SU-DHL-6 (cell line): Measurements from ENCODE around the gene POLRMT.
"Not testable (repeated sequence)": the region's sequence is repeated elsewhere in the genome, so short reads cannot be mapped to it uniquely, and the experiment has no call there.

Experiments
- EZH2phosphoT487 ChIP-seq: fragments of 200-600 bp; sonication (generic), shearing (Covaris generic); conservative IDR thresholded peaks from 2 replicates; pipeline ENCODE4 v1.6.1; 2018; ENCODE audit warnings: mild to moderate bottlenecking, antibody characterized with exemption, low read length, moderate library complexity, mixed read lengths
- TF ChIP-seq, protein P1 (sequence below): fragments of 200-600 bp; sonication (generic); IDR thresholded peaks from one replicate; pipeline ENCODE4 v1.5.1; 2017; ENCODE audit warnings: antibody characterized with exemption, mild to moderate bottlenecking, low read length, moderate library complexity; ENCODE audit not compliant: insufficient read depth, poor library complexity, severe bottlenecking

DNA sequence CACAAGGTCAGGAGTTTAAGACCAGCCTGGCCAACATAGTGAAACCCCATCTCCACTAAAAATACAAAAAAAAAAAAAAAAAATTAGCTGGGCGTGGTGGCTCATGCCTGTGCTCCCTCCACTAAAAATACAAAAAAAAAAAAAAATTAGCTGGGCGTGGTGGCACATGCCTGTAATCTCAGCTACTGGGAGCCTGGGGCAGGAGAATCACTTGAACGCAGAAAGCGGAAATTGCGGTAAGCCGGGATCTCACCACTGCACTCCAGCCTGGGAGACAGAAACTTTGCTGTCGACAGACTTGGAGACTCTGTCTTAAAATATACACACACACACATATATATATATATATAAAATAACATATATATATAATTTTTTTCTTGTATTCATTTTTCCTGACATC lies 6.8 kb downstream of the POLRMT start:
- TF ChIP-seq, protein P1, sequence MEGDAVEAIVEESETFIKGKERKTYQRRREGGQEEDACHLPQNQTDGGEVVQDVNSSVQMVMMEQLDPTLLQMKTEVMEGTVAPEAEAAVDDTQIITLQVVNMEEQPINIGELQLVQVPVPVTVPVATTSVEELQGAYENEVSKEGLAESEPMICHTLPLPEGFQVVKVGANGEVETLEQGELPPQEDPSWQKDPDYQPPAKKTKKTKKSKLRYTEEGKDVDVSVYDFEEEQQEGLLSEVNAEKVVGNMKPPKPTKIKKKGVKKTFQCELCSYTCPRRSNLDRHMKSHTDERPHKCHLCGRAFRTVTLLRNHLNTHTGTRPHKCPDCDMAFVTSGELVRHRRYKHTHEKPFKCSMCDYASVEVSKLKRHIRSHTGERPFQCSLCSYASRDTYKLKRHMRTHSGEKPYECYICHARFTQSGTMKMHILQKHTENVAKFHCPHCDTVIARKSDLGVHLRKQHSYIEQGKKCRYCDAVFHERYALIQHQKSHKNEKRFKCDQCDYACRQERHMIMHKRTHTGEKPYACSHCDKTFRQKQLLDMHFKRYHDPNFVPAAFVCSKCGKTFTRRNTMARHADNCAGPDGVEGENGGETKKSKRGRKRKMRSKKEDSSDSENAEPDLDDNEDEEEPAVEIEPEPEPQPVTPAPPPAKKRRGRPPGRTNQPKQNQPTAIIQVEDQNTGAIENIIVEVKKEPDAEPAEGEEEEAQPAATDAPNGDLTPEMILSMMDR, result not testable (repeated sequence)
- not testable (repeated sequence) for TF ChIP-seq EZH2phosphoT487
